ENCODE results near the gene PROK2. TPM values are rescaled to one million over a fixed set of nuclear protein-coding genes. Genes with fewer than 3 reads are reported as not detected.

Gene PROK2
- total RNA-seq, 4 donors from 2014 or later, result 0.29 to 2.0 (median 0.71) TPM; not detected in 1

- Histone ChIP-seq H3K9me3 (no peaks in the 10 kb centered on the region), H3K4me3 (no peak overlapping the region), H3K27me3 (peaks cover 0 to 14% (median 7%) of the 10 kb centered on the region in 4 donors), H3K4me1 (peaks cover 0 to 12% (median 8%) of the 10 kb centered on the region in 4 donors), H3K27ac (replicated peaks in 1 of 4) (no peak overlapping the region), H3K36me3 (no peaks in the 10 kb centered on the region)
- TF ChIP-seq EP300 (IDR thresholded peaks at IDR 0.05) (no peak), POLR2AphosphoS5 (IDR thresholded peaks at IDR 0.05) (no peak), POLR2A (IDR thresholded peaks at IDR 0.05; ENCODE audit: low read depth) (no peak), CTCF (IDR thresholded peaks at IDR 0.05) (no peak)
- intact Hi-C loops (cut with DNase I), result no loop called here
- WGBS, result 89% methylated on average over 1 of the region's 1 CpG
- peak; percentile 57 for DNase-seq (ENCODE audit: extremely low spot score)
These were observed 5.0 kb upstream of the PROK2 start for GRCh38 chr3:71789922-71790321.

DNA sequence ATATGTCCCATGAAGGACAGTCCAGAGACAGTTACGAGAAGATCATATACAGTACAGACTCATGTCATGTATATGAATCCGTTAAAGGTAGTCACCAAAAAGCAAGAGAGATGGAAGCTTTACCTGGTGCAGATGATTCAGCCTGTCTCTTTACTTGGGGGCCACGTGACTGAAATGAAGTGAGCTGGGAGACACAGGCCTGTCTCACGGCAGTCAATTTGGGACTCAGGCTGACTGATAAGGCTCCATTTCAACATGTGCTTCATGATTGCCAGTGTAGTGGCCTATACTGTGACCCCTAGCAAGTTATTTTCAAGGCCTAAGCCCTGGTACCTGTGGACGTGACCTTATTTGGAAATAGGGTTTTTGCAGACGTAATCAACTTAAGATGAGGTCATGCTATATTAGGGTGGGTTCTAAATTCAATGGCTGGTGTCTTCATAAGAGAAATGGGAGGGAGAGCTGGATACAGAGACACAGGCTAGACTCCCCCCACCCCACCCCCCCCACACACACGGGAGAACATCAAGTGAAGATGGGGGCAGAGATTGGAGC is 3.0 kb upstream of the PROK2 start:
- Histone ChIP-seq H3K27me3 (peaks cover 0 to 34% (median 27%) of the 10 kb centered on the region in 4 donors), H3K4me3 (no peak overlapping the region), H3K27ac (replicated peaks in 1 of 4) (no peak overlapping the region), H3K36me3 (no peaks in the 10 kb centered on the region), H3K9me3 (no peaks in the 10 kb centered on the region), H3K4me1 (peaks cover 8 to 23% (median 18%) of the 10 kb centered on the region in 4 donors)
- TF ChIP-seq EP300 (IDR thresholded peaks at IDR 0.05), result no peak
- TF ChIP-seq POLR2A (IDR thresholded peaks at IDR 0.05; ENCODE audit: low read depth), result no peak
- no peak for TF ChIP-seq CTCF (IDR thresholded peaks at IDR 0.05)
- no peak for TF ChIP-seq POLR2AphosphoS5 (IDR thresholded peaks at IDR 0.05)
- DNase-seq (ENCODE audit: extremely low spot score), result peak; percentile 57
- intact Hi-C loops (cut with DNase I), result no loop called here
- 77% methylated on average over 5 of the region's 7 CpGs for WGBS

DNA sequence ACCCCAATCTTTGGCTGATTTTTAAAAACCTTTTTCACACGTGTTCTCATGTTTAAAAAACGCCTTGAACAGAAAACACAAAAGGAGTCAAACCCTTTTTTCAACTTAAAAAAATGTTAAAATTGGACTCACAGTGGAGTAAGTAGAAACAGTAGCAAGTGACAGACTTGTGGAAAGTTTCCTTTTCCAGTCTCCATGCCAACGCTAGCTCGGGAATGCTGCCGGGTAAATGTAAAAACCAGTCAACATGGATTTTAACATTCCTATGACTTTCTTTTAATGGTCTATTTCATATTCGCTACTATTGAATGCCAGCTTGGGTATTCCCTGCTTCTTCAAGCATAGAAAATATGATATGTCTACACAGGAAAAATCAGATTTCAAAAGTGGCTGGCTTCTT is 1.6 kb upstream of the PROK2 start:
- no peak overlapping the region for H3K4me3 ChIP-seq

DNA sequence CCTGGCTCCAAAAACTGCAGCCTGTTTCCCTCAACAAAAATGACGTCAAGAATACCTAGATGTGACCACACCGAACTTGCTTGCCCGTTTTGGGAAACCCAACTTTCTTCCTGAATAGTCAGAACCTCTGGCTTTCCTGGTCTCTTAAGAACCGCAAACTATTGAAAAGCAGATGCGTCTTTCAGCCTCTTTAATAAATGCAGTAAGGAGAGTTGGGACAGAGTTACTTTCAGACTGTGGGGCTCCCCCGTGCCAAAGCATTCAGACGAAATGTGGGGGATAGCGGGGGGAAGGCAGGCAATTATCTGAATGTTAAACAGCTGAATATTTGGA is 1.2 kb upstream of the PROK2 start:
- Histone ChIP-seq H3K9me3 (no peaks in the 10 kb centered on the region), H3K4me1 (peaks cover 8 to 23% (median 18%) of the 10 kb centered on the region in 4 donors), H3K27ac (replicated peaks in 1 of 4) (no peak overlapping the region), H3K27me3 (peaks cover 0 to 51% (median 43%) of the 10 kb centered on the region in 4 donors), H3K4me3 (no peak overlapping the region), H3K36me3 (no peaks in the 10 kb centered on the region)
- intact Hi-C loops (cut with DNase I), result no loop called here
- WGBS, result 65% methylated on average over 8 of the region's 8 CpGs
- DNase-seq (ENCODE audit: extremely low spot score), result peak; percentile 53
- TF ChIP-seq CTCF (IDR thresholded peaks at IDR 0.05) (no peak), POLR2AphosphoS5 (IDR thresholded peaks at IDR 0.05) (no peak), POLR2A (IDR thresholded peaks at IDR 0.05; ENCODE audit: low read depth) (no peak)

More for the DNA sequence above, 1.6 kb upstream of the PROK2 start:
- Histone ChIP-seq H3K9me3 (no peaks in the 10 kb centered on the region), H3K36me3 (no peaks in the 10 kb centered on the region), H3K4me1 (peaks cover 8 to 23% (median 18%) of the 10 kb centered on the region in 4 donors), H3K27me3 (peaks cover 0 to 47% (median 39%) of the 10 kb centered on the region in 4 donors), H3K27ac (replicated peaks in 1 of 4) (no peak overlapping the region)
- WGBS, result 61% methylated on average over 6 of the region's 6 CpGs
- peak; percentile 24 for DNase-seq (ENCODE audit: extremely low spot score)
- intact Hi-C loops (cut with DNase I), result no loop called here
- TF ChIP-seq POLR2AphosphoS5 (IDR thresholded peaks at IDR 0.05) (no peak), POLR2A (IDR thresholded peaks at IDR 0.05; ENCODE audit: low read depth) (no peak)

- no peaks in the 10 kb centered on the region for H3K9me3 ChIP-seq
- H3K36me3 ChIP-seq, result no peaks in the 10 kb centered on the region
- 26% methylated on average over 28 of the region's 28 CpGs for WGBS
- peaks cover 0 to 56% (median 47%) of the 10 kb centered on the region in 4 donors for H3K27me3 ChIP-seq
- H3K4me3 ChIP-seq, result peak overlapping the region; percentile 44 to 58 (median 47)
- no peak for TF ChIP-seq EP300 (IDR thresholded peaks at IDR 0.05)
- TF ChIP-seq POLR2A (IDR thresholded peaks at IDR 0.05; ENCODE audit: low read depth), result no peak
- TF ChIP-seq CTCF (IDR thresholded peaks at IDR 0.05), result no peak
- no peak for TF ChIP-seq POLR2AphosphoS5 (IDR thresholded peaks at IDR 0.05)
- DNase-seq (ENCODE audit: extremely low spot score), result peak; percentile 62
- no peak overlapping the region for H3K27ac ChIP-seq (replicated peaks in 1 of 4)
- intact Hi-C loops (cut with DNase I), result no loop called here
- H3K4me1 ChIP-seq, result peaks cover 8 to 23% (median 18%) of the 10 kb centered on the region in 4 donors
These were observed 726 bp upstream of the PROK2 start for GRCh38 chr3:71785532-71786216.
